Measurements from ENCODE around the gene CENPV.
"Not testable (repeated sequence)": the region's sequence is repeated elsewhere in the genome, so short reads cannot be mapped to it uniquely, and the experiment has no call there.

Gene CENPV

DNA sequence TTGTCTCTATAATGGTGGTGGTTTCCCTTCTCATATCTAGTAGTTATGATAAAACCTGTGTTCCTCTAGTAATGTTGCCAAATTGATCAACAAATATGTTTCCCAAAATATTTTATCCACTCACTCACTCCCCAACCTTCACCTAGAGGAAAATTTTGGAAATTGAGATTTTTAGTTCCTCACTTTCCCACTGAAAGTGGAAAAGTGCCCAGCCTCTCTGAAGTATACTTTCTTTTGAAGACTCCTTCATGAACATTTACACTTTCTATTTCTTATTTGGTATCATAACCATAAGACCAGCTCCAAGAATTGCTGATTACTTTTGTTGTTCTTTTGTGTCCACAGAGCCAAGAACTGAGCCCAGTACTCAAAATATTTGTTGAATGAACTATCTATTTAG lies 5.1 kb upstream of the CENPV start:
- DNase-seq = no peak

- DNase-seq = no peak
These were observed 1.3 kb upstream of the CENPV start for GRCh38 chr17:16354585-16354984.

- no peak for DNase-seq
These were observed 477 bp downstream of the CENPV start for GRCh38 chr17:16352667-16353316.

DNA sequence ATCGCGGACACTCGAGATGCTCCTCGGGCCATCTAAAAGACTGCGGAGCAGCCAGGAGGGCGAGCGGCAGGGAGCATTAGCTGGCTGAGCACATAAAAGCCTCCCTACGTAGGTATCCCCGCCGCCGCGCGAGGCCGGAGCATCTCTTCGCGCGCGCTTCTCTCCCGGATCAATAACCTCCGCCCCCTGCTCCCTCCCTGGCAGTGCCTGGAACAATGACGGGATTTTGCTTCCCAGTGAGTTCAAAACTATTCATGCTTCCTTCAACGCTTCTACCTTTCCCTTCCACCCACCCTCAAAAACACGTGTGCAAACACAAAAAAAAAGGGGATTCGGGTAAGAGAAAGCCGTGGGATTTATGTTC lies 984 bp downstream of the CENPV start:
- DNase-seq = no peak

- no peak for DNase-seq
These were observed 1.4 kb downstream of the CENPV start for GRCh38 chr17:16351831-16352230.

DNA sequence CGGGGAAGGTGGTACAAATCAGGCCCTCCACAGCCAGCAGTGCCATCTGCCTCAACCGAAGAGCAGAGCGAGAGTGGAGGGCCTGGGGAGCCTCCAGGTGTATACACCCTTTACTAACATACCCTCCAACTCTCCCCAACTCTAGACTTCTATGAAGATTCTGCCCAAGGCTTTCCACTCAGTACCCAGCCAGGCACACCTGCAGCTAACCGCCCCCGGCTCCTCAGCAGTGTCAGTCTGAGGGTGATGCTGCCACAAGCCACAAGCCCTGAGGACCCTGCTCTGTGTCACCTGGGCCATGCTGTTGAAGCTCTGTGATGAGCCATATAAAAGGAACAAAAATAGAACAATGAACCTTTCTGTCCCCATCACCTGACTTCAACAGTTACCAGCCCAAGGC lies 3.8 kb downstream of the CENPV start:
- no peak for DNase-seq

DNA sequence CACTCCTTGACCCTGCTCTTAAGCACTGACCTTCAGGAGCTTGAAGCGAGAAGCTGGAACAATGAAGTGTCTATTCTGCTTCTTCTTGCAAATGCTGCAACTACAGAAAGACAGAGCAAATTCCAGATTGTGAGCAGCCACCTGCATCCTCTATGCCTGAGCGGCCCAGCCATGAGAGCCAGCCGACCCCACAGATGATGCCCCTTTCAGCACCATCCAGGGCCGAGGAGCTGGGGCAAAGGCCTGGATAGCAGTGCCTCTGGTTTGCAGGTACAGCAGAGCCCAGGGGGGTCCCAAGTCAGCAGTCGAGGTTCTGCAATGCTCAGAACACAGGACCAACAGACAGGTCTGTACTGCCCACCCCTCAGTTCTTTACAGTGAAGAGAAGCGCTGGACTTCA lies 4.7 kb downstream of the CENPV start:
- no peak for DNase-seq

DNA sequence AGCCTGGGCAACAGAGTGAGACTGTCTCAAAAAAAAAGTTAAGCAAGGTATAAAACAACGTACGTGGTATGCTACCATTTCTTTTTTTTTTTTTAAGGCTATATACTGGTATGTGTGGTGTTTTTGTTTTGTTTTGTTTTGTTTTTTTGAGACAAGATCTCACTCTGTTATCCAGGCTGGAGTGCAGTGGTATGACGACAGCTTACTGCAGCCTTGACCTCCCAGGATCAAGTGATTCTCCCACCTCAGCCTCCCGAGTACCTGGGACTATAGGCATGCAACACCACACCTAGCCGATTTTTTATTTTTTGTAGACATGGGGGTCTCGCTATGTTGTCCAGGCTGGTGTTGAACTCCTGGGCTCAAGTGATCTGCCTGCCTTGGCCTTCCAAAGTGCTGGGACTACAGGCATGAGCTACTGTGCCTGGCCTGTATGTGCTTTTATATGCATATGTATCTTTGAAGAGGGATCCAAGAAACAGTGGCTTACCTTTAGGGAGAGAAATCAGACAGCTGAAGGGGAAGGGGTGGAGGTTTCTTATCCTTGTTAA lies 6.5 kb downstream of the CENPV start:
- DNase-seq = no peak

DNA sequence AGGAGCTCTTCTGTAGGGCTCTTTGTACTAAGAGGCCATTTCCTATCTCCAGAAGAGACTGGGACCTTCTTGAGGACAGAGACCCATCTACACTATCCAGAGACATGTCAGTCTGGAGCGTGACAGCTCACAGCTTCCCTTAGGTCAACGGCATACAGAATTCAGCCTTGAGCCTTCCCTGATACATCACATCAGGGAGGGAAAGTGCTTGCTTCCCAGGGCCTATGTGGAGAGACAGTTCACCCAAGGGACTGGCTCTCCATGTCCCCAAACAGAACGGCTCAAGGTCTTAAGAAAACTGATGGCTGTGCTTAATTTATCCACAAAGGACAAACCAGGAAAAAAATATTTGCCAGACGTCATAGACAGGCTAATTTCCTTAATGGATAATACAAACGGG lies 7.7 kb downstream of the CENPV start:
- DNase-seq = no peak

DNA sequence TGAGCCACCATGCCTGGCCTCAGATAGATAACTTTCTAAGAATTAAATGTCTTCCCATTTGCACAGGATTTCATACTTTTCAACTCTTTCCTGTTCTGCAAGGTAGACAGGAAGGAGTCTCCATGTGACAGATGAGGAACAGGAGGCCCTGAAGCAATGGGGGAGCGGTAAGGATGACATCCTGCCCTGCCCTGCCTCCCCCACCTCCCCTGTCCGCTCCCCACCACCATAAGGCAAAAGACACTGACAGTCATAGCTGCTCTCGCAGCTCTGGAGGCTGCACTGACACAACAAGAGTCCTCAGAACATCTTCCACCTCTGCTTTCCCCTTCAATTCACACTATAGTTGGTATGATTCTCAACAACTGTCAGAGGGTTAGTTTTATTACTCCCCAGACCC lies 9.7 kb downstream of the CENPV start:
- DNase-seq = no peak

DNA sequence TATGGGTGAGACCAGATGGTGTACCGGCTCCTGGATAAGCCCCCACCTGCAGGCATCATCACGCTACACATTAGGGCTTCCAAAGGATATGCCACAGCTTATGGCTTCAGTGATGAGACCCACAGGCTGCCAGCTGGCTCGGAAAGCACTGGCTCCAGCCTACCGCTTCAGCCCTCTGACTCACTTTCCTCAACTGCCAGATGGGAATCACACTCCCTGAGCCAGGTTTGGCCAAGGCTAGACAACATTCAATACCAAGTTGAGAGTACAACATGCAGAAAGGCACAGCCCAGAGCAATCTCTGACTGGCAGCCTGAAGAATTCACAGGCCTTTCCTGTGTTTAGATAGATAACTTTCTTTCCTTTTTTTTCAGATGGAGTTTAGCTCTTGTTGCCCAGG lies 10.3 kb downstream of the CENPV start:
- DNase-seq = no peak

- DNase-seq = no peak
These were observed 13.3 kb downstream of the CENPV start for GRCh38 chr17:16339959-16340358.

DNA sequence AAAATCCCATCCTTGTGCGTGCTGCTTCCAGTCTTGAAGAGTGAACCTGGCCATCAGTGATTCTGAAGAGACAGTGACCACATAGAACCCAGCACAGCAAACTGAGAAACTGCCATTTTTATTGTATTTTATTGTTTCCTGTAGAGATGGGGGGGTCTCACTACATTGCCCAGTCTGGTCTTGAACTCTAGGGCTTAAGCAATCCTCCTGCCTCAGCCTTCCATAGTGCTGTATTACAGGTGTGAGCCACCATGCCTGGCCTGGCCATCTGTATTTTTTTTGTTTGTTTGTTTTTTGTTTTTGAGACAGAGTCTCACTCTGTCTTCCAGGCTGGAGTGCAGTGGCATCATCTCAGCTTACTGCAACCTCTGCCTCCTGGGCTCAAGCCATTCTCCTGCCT lies 13.9 kb downstream of the CENPV start:
- DNase-seq = no peak

- no peak for DNase-seq
These were observed 14.9 kb downstream of the CENPV start for GRCh38 chr17:16338391-16338790.

- DNase-seq = no peak
These were observed 23.6 kb downstream of the CENPV start for GRCh38 chr17:16329519-16330271.

DNA sequence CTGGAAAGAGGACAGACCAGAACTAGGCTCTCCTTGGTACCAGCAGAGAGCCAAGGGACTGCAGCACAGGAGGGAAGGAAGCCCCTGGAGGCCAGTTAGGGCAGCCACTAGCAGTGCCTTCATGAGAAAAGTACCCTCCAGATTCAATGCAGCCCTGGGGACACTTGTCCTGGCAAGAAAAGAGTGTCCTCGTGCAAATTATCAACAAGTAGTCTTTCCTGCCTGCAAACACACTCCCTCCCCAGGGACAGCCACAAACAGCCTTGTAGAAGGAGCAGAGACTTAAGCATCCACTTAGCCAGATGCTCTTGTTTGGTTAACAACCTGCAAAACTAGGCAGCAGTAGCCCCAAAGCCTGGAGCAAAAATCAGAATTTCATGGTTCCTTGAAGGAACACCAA lies 24.3 kb downstream of the CENPV start:
- DNase-seq = no peak

DNA sequence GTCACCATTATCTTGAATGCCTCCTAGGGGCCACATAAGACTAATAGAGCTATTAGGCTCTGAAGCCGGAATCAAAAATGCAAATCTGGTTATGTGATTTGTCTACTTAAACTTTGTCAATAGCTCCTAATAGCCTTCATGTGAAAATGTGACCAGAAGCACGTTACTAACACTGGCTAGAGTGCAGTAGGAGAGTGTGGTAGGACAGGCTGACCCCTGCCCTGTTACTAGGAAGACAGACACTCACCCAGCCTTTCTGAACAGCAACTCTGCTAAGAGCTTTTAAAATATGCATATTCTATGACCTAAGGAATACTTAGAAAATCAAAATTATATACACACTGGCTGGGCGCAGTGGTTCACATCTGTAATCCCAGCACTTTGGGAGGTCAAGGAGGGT lies 26.3 kb downstream of the CENPV start:
- DNase-seq = no peak

- no peak for DNase-seq
These were observed 27.3 kb downstream of the CENPV start for GRCh38 chr17:16325964-16326363.

DNA sequence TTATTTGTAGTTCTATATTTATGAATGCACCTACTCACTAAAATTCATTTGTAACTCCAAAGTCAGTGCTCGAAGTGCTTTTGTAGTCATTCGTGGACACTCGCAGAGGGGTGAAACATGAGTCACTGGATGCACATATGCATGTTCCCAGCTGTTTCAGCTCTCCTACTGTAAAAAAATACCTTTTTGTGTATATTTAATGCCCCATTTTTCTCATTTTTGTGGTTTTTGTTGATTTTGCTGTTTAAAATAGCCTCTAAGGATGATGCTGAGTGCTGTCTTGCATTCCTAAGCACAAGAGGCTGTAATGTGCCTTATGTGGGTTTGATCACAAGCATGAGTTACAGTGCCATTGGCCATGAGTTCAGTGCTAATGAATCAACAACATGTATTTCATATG lies 30.6 kb downstream of the CENPV start:
- DNase-seq = no peak

DNA sequence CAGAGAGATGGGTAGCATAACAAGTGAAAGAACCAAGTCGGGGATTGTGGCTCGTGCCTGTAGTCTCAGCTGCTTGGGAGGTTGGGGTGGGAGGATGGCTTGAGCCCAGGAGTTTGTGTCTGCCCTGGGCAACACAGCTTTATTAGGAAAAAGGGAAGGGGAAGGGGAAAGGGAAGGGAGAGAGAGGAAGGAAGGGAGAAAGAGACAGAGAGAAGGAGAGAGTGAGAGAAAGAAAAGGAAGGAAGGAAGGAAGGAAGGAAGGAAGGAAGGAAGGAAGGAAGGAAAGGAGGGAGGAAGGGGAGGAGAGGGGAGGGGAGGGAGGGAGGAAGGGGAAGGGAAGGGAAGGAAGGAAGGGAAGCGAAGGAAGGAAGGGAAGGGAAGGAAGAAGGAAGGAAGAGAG lies 33.3 kb downstream of the CENPV start:
- no peak for DNase-seq

DNA sequence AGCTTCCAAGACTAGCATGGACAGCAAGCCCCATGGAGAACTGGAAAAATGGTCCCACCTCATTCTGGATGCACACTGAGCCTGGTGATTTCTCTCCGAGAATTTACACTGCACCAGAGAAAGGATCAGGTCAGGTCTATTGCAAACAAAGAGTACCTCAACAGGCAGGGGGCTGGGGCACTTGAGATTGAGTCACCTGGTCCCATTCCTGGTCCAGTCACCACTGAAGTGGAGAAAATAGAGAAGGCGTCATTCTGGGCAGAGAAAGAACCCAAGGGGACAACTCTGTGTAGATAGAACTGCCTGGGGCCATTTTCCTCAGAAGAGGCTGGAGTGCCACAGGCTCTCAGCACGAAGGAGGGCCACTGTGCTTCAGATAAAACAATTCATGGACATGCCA lies 38.4 kb downstream of the CENPV start:
- no peak for DNase-seq

DNA sequence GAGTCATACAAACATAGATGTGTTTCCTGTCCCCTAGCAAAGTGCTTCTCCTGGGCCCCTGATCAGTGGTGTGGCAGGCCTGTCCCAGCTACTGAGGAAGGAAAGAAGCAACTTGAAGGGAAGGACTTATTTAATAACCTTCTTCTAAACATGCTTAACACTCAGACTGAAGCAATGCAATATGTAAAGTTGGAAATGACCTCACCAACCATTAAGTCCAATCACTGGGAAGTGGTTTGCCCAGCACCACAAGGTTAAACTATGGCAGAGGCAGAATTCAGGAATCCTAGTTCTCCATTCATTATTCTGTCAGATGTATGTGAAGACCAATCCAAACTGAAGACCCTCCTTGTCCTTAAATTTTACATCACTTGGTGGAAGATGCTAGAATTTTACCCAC lies 39.1 kb downstream of the CENPV start:
- no peak for DNase-seq

- DNase-seq = no peak
These were observed 39.9 kb downstream of the CENPV start for GRCh38 chr17:16313139-16314090.

DNA sequence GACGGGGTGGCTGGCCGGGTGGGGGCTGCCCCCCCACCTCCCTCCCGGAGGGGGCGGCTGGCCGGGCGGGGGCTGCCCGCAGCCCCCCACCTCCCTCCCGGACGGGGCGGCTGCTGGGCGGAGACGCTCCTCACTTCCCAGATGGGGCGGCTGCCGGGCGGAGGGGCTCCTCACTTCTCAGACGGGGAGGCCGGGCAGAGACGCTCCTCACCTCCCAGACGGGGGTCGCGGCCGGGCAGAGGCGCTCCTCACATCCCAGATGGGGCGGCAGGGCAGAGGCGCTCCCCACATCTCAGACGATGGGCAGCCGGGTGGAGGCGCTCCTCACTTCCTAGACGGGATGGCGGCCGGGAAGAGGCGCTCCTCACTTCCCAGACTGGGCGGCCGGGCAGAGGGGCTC lies 41.2 kb downstream of the CENPV start:
- DNase-seq = not testable (repeated sequence)
